ENCODE data around the gene F2RL1.

DNA sequence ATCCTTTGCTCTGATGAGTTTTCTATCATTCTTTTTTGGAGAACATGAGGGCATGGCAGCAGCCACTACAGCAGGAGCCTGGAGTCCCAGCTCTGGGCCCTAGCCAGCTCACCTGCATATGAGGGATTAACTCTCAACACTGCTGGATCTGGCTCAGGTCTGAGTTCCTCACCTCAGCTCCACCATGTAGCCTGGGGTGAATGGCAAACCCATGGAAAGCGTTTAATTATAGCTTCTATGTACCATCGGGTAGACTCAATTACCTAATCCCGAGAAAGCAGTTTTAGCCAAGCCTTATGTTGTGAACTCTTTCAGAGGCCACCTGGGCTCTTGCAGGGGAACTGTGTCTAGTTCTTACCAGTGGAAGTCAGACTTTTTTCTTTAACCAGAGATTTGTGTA is 27.1 kb downstream of the F2RL1 start:
- TF ChIP-seq, protein P1, sequence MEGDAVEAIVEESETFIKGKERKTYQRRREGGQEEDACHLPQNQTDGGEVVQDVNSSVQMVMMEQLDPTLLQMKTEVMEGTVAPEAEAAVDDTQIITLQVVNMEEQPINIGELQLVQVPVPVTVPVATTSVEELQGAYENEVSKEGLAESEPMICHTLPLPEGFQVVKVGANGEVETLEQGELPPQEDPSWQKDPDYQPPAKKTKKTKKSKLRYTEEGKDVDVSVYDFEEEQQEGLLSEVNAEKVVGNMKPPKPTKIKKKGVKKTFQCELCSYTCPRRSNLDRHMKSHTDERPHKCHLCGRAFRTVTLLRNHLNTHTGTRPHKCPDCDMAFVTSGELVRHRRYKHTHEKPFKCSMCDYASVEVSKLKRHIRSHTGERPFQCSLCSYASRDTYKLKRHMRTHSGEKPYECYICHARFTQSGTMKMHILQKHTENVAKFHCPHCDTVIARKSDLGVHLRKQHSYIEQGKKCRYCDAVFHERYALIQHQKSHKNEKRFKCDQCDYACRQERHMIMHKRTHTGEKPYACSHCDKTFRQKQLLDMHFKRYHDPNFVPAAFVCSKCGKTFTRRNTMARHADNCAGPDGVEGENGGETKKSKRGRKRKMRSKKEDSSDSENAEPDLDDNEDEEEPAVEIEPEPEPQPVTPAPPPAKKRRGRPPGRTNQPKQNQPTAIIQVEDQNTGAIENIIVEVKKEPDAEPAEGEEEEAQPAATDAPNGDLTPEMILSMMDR (conservative IDR thresholded peaks at IDR 0.05; ENCODE audit: low read length), result no peak
- TF ChIP-seq EZH2phosphoT487 (IDR thresholded peaks at IDR 0.05; ENCODE audit: borderline replicate concordance, low read depth, low read length), result no peak
